ENCODE measurements around the gene SMPD4.
"Not testable (repeated sequence)": the region's sequence is repeated elsewhere in the genome, so short reads cannot be mapped to it uniquely, and the experiment has no call there.

- not testable (repeated sequence) for TF ChIP-seq CTCF, POLR2A (IDR thresholded peaks at IDR 0.05)
Measured at GRCh38 chr2:130143266-130144039, 37.9 kb downstream of the SMPD4 start.

All from thyroid gland (tissue), 4 donors.